Osteoblast (primary cell): ENCODE measurements around the gene VAC14. TPM values are rescaled to one million over a fixed set of nuclear protein-coding genes. Genes with fewer than 3 reads are reported as not detected.
"Not testable (repeated sequence)": the region's sequence is repeated elsewhere in the genome, so short reads cannot be mapped to it uniquely, and the experiment has no call there.

Experiments
- DNase-seq: peaks from one replicate; pipeline ENCODE4 v3.0.0; 2011; ENCODE audit warnings: low spot score, mixed read lengths; ENCODE audit not compliant: insufficient read length; ENCODE audit errors: missing footprints
- H2AFZ ChIP-seq: 2 replicates; pipeline ENCODE4 v1.6.0; 2011; ENCODE audit warnings: mild to moderate bottlenecking, low read length
- H3K27ac ChIP-seq: 2 replicates; pipeline ENCODE4 v1.5.1; 2011; ENCODE audit warnings: mild to moderate bottlenecking, low read depth, low read length, moderate library complexity
- H3K27me3 ChIP-seq: 2 replicates; pipeline ENCODE4 v1.6.0; 2012; ENCODE audit warnings: mild to moderate bottlenecking, control low read depth, inconsistent platforms, low read length, moderate library complexity; ENCODE audit not compliant: insufficient read depth
- H3K36me3 ChIP-seq: 2 replicates; pipeline ENCODE4 v1.5.1; 2011; ENCODE audit warnings: mild to moderate bottlenecking, low read length, control low read depth, moderate library complexity; ENCODE audit not compliant: insufficient read depth
- H3K4me1 ChIP-seq: 2 replicates; pipeline ENCODE4 v1.5.1; 2011; ENCODE audit warnings: mild to moderate bottlenecking, low read length, control low read depth, moderate library complexity; ENCODE audit not compliant: insufficient read depth
- H3K4me2 ChIP-seq: 2 replicates; pipeline ENCODE4 v1.6.0; 2011; ENCODE audit warnings: mild to moderate bottlenecking, low read length; ENCODE audit not compliant: insufficient read depth
- H3K4me3 ChIP-seq: fragments of 200-600 bp; sonication (generic); 3 replicates; pipeline ENCODE4 v1.5.1; 2012; ENCODE audit warnings: mild to moderate bottlenecking, low read length, inconsistent platforms; ENCODE audit not compliant: insufficient read depth
- H3K79me2 ChIP-seq: 2 replicates; pipeline ENCODE4 v1.6.0; 2012; ENCODE audit warnings: mild to moderate bottlenecking, low read length, control low read depth, inconsistent platforms; ENCODE audit not compliant: insufficient read depth
- H3K9me3 ChIP-seq: 2 replicates; pipeline ENCODE4 v1.5.1; 2011; ENCODE audit warnings: low read depth, low read length, control low read depth
- H4K20me1 ChIP-seq: 2 replicates; pipeline ENCODE4 v1.6.0; 2012; ENCODE audit warnings: mild to moderate bottlenecking, low read length, control low read depth; ENCODE audit not compliant: insufficient read depth
- total RNA-seq: library from RNA; depleted of rRNA; stranded (reverse); fragments of >200 nt; gene quantifications from 2 replicates; pipeline ENCODE4 v1.2.3, GENCODE V29; 2012
- TF ChIP-seq, protein P1 (sequence below): IDR thresholded peaks from 2 replicates; pipeline ENCODE4 v1.5.1; 2011; ENCODE audit warnings: mild to moderate bottlenecking, low read depth, low read length, moderate library complexity; ENCODE audit errors: extremely low read depth

Gene VAC14
- total RNA-seq, 1 donor, result 72.7 TPM

DNA sequence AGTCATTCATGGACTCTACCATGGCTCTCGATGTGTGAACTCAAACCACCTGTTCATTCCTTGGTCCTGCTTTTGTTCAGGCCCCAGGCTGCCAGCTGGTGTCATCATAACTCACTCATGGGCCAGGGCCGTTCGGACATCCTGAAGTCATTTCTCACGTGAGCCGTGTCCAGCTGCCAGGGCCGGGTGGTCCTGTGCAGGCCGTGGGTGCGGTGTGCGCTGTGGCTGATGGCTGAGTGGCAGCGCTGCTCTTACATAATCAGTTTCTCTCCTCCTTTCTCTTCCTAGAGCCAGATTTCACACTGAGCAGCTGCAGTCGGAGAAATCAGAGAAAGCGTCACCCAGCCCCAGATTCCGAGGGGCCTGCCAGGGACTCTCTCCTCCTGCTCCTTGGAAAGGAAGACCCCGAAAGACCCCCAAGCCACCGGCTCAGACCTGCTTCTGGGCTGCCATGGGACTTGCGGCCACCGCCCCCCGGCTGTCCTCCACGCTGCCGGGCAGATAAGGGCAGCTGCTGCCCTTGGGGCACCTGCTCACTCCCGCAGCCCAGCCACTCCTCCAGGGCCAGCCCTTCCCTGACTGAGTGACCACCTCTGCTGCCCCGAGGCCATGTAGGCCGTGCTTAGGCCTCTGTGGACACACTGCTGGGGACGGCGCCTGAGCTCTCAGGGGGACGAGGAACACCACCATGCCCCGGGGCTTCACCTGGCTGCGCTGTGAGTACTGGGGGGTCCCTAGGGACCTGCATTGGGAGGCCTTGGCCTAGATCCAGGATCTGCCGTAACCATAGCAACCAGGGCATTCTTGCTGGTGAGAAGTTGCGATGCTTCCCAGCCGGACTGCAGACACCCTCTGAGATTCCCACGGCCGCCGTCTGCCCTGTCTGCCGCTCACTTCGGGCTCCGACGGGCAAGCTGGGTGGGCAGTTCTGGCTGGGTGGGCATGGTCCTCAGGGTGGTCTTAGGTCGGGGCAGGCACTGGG is 154.4 kb downstream of the VAC14 start, which contains the start of gene IL34:
Gene IL34, plus strand, starts transcription at position 300 of the 982 bp plus-strand sequence. Its CDS starts 389 bp downstream, at position 689.
- Histone ChIP-seq H3K79me2 (no peaks in the 10 kb centered on the region), H2AFZ (no peak within 1 kb of the TSS), H3K9me3 (no peaks in the 10 kb centered on the region), H3K4me2 (no peak within 1 kb of the TSS), H3K36me3 (no peaks in the 10 kb centered on the region), H3K27ac (no peak within 1 kb of the TSS), H3K4me3 (no peak within 1 kb of the TSS), H3K27me3 (no peaks in the 10 kb centered on the region), H4K20me1 (no peaks in the 10 kb centered on the region), H3K4me1 (peaks cover 14% of the 10 kb centered on the region)
- peak; percentile 73 for DNase-seq
- TF ChIP-seq, protein P1, sequence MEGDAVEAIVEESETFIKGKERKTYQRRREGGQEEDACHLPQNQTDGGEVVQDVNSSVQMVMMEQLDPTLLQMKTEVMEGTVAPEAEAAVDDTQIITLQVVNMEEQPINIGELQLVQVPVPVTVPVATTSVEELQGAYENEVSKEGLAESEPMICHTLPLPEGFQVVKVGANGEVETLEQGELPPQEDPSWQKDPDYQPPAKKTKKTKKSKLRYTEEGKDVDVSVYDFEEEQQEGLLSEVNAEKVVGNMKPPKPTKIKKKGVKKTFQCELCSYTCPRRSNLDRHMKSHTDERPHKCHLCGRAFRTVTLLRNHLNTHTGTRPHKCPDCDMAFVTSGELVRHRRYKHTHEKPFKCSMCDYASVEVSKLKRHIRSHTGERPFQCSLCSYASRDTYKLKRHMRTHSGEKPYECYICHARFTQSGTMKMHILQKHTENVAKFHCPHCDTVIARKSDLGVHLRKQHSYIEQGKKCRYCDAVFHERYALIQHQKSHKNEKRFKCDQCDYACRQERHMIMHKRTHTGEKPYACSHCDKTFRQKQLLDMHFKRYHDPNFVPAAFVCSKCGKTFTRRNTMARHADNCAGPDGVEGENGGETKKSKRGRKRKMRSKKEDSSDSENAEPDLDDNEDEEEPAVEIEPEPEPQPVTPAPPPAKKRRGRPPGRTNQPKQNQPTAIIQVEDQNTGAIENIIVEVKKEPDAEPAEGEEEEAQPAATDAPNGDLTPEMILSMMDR, result no peak

DNA sequence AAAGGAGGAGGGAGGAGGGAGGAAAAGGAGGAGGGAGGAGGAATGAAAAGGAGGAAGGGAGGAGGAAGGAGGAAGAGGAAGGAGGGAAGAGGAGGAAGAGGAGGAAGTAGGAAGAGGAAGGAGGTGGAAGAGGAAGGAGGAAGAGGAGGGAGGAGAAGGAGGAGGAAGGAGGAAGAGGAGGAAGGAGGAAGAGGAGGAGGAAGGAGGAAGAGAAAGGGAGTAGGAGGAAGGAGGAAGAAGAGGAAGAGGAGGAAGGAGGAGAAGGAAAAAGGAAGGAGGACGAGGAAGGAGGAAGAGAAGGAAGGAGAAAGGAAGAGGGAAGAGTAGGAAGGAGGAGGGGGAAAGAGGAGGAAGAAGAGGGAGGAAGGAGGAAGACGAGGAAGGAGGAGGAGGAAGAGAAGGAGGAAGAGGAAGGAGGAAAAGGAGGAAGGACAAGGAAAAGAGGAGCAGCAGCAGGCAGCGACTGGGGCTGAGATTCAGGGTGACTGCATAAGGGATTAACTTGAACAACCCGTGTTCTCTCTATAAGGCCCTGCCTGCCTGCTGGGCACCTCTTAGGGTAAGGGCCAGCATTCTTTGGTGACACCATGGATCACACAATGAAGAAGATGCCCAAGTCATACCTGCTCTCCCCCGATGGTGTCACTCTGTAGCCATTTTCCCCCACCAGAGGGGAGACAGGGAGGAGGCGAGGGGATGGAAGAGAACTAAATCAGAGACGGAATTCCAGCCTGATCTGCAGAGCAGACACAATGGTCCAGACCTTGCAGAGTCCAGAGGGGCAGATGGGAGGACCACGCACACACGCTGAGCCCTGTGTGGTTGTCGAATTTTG is 156.0 kb downstream of the VAC14 start:
- peak; percentile 64 for DNase-seq
- Histone ChIP-seq H3K4me2 (no peak overlapping the region), H3K4me3 (no peak overlapping the region), H4K20me1 (no peaks in the 10 kb centered on the region), H3K27ac (no peak overlapping the region), H3K9me3 (no peaks in the 10 kb centered on the region), H2AFZ (no peak overlapping the region), H3K27me3 (no peaks in the 10 kb centered on the region), H3K36me3 (no peaks in the 10 kb centered on the region), H3K4me1 (peaks cover 9% of the 10 kb centered on the region), H3K79me2 (no peaks in the 10 kb centered on the region)
- TF ChIP-seq, protein P1, result no peak

DNA sequence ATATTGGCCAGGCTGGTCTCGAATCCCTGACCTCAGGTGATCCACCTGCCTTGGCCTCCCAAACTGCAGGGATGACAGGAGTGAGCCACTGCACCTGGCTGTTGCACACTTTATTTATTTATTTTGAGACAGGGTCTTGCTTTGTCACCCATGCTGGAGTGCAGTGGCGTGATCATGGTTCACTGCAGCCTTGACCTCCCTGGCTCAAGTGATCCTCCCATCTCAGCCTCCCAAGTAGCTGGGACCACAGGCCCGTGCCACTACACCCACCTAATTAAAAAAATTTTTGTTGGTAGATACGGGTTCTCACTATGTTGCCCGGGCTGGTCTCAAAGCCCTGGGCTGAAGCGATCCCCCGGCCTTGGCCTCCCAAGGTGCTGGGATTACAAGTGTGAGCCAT is 157.7 kb downstream of the VAC14 start:
- not testable (repeated sequence) for DNase-seq, H4K20me1 ChIP-seq, H3K36me3 ChIP-seq, H3K27ac ChIP-seq, H3K9me3 ChIP-seq, H2AFZ ChIP-seq, H3K79me2 ChIP-seq, H3K4me2 ChIP-seq, H3K4me3 ChIP-seq, H3K27me3 ChIP-seq
- H3K4me1 ChIP-seq, result peaks cover 17% of the 10 kb centered on the region

DNA sequence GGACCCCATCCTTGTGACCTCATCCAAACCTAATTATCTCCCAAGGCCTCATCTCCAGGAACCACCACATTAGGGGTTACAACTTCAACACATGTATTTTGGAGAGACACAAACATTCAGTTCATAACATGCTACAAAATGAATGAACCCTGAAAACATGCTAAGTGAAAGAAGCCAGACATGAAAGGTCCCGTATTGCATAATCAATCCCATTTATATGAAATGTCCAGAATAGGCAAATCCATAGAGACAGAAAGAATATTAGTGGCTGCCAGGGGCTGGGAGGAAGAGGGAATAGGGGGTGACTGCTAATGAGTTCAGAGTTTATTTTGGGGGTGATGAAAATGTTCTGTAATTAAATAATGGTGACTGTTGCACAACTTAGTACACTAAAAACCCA is 158.3 kb downstream of the VAC14 start:
- TF ChIP-seq, protein P1, result no peak
- H3K4me2 ChIP-seq, result no peak overlapping the region
- H3K79me2 ChIP-seq, result no peaks in the 10 kb centered on the region
- no peaks in the 10 kb centered on the region for H3K9me3 ChIP-seq
- no peak for DNase-seq
- no peak overlapping the region for H3K4me3 ChIP-seq
- peaks cover 17% of the 10 kb centered on the region for H3K4me1 ChIP-seq
- no peak overlapping the region for H3K27ac ChIP-seq
- no peak overlapping the region for H2AFZ ChIP-seq
- no peaks in the 10 kb centered on the region for H3K36me3 ChIP-seq
- no peaks in the 10 kb centered on the region for H4K20me1 ChIP-seq
- H3K27me3 ChIP-seq, result no peaks in the 10 kb centered on the region
